ENCODE data around the gene MPL. TPM values are rescaled to one million over a fixed set of nuclear protein-coding genes. Genes with fewer than 3 reads are reported as not detected.

MPL gene
- total and polyA plus RNA-seq, 2 of the 13 experiments (the other 11 are each of a cell fraction or from before 2014, with no cell fraction given) = not detected

DNA sequence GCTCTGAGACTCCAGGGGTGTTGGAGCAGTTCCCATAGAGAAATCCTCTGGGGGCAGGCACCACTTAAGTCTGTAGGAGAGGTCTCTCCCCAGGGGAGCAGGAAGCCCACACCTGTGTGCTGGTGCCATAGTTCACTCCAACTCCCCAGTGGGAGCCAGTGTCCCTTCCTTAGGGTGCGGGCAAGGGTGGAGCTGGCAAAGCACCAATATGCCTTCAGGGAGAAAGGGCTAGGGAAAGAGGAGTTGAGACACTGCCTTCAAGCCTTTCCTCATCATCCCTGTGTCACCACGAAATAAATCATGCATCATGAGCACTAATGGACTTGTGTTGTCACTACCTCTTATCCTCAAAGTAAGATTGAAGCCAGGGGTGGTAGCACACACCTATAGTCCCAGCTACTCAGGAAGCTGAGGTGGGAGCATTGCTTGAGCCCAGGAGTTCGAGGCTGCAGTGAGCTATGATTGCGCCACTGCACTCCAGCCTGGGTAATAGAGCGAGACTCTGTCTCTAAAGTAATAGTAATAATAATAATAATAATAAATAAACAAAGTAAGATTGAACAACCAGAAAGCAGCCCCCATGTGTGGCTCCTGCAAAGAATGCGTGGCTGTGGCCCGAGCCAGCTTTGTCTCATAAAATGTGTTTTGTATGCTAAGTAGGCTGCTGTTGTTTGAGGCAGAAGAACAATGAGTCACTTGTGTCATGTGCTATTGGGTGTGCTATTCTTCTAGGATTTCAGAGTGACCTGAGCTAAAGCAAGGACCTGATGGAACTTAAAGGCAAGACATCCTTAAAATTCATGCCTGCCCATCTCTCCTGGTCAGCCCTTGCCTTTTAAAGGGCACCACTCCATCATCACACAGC is 43.5 kb upstream of the MPL start:
- H3K79me2 ChIP-seq (ENCODE audit: insufficient read depth, low read length) = no peaks in the 10 kb centered on the region
- no peaks in the 10 kb centered on the region for H4K20me1 ChIP-seq (ENCODE audit: insufficient read depth, low read length)
- H3K9me3 ChIP-seq (ENCODE audit: low read length) = no peaks in the 10 kb centered on the region
- no TSS peak for BruUV-seq (replicated peaks)
- no peak overlapping the region for H3K4me2 ChIP-seq (ENCODE audit: low read depth, low read length)
- in situ Hi-C loops (cut with HindIII; ENCODE audit: extremely low pct_ligation_motif_present, low pct_unique_long_range_greater_than_20kb) (no loop called here), intact Hi-C loops (cut with micrococcal nuclease; ENCODE audit: unreplicated experiment) (no loop called here)
- no peaks in the 10 kb centered on the region for H3K36me3 ChIP-seq (replicated peaks in 1 of 2; ENCODE audit: control insufficient read depth in 1 of 2, insufficient read depth in 2 of 2, low read length in 2 of 2)
- ChIA-PET CTCF (ENCODE audit: low intra/inter-chr PET ratio, low total read pairs) (no interaction called here), POLR2A (no interaction called here)
- ATAC-seq (no peak), FAIRE-seq (no peak), DNase-seq (ENCODE audit: low spot score) (no peak)
- peaks cover 1 to 28% of the 10 kb centered on the region in 2 experiments; a peak in 4 of 5 replicates for H3K27me3 ChIP-seq (ENCODE audit: control insufficient read depth in 1 of 2, insufficient read depth in 2 of 2, low read length in 2 of 2)
- no peak overlapping the region for H3K9ac ChIP-seq (ENCODE audit: insufficient read depth, low read depth, low read length)
- H3K4me1 ChIP-seq (ENCODE audit: insufficient read depth, low read length) = peaks cover 16% of the 10 kb centered on the region
- 45% methylated on average over 7 of the region's 7 CpGs for WGBS (ENCODE audit: low lambda C conversion rate)
- TF ChIP-seq, protein P1, sequence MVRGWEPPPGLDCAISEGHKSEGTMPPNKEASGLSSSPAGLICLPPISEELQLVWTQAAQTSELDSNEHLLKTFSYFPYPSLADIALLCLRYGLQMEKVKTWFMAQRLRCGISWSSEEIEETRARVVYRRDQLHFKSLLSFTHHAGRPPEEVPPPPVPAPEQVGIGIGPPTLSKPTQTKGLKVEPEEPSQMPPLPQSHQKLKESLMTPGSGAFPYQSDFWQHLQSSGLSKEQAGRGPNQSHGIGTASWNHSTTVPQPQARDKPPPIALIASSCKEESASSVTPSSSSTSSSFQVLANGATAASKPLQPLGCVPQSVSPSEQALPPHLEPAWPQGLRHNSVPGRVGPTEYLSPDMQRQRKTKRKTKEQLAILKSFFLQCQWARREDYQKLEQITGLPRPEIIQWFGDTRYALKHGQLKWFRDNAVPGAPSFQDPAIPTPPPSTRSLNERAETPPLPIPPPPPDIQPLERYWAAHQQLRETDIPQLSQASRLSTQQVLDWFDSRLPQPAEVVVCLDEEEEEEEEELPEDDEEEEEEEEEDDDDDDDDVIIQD (CRISPR knock-in tag; IDR thresholded peaks at IDR 0.05; ENCODE audit: low read depth) = no peak
- TF ChIP-seq, protein P2, sequence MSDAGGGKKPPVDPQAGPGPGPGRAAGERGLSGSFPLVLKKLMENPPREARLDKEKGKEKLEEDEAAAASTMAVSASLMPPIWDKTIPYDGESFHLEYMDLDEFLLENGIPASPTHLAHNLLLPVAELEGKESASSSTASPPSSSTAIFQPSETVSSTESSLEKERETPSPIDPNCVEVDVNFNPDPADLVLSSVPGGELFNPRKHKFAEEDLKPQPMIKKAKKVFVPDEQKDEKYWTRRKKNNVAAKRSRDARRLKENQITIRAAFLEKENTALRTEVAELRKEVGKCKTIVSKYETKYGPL (CRISPR knock-in tag; IDR thresholded peaks at IDR 0.05) = no peak
- 0 out of 2 replicates have a peak, but pooled peaks have one; percentile 21 for TF ChIP-seq SOX5 (CRISPR knock-in tag; IDR thresholded peaks at IDR 0.05; ENCODE audit: borderline replicate concordance)
- no peak for TF ChIP-seq CC2D1A (CRISPR knock-in tag; IDR thresholded peaks at IDR 0.05)
- TF ChIP-seq SOX13 (IDR thresholded peaks at IDR 0.05) = no peak
- TF ChIP-seq SOX13 (CRISPR knock-in tag; conservative IDR thresholded peaks at IDR 0.05 in 1 of 2, IDR thresholded peaks at IDR 0.05 in 1 of 2) = 0 out of 4 replicates have a peak, but pooled peaks of 1 of the 2 experiments have one; percentile 17
- TF ChIP-seq, protein P3, sequence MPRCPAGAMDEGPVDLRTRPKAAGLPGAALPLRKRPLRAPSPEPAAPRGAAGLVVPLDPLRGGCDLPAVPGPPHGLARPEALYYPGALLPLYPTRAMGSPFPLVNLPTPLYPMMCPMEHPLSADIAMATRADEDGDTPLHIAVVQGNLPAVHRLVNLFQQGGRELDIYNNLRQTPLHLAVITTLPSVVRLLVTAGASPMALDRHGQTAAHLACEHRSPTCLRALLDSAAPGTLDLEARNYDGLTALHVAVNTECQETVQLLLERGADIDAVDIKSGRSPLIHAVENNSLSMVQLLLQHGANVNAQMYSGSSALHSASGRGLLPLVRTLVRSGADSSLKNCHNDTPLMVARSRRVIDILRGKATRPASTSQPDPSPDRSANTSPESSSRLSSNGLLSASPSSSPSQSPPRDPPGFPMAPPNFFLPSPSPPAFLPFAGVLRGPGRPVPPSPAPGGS (CRISPR knock-in tag; IDR thresholded peaks at IDR 0.05) = no peak
- no peak overlapping the region for H3K4me3 ChIP-seq (replicated peaks in 1 of 3; ENCODE audit: insufficient read depth in 1 of 3, low read depth in 2 of 3, low read length in 3 of 3)
- H3K27ac ChIP-seq (ENCODE audit: extremely low read length, insufficient read depth, low read length) = no peak overlapping the region
- no peak overlapping the region for H2AFZ ChIP-seq (ENCODE audit: low read length)

All from HepG2 (cell line).